Uterus (tissue), 2 donors: ENCODE measurements around the gene UBL7.

ENCODE experiments used
- CTCF ChIP-seq, 4 experiments: fragments of 200-600 bp in 2 of 4; fragments of 450-650 bp in 2 of 4; sonication (generic) in 2 of 4; IDR thresholded peaks; one replicate each; pipeline ENCODE4 v1.5.1; 2016 to 2019; ENCODE audit warnings: antibody characterized with exemption in 4 of 4, mild to moderate bottlenecking in 2 of 4, moderate library complexity in 1 of 4
- POLR2A ChIP-seq, 2 donors: fragments of 450-650 bp; IDR thresholded peaks; one replicate each; pipeline ENCODE4 v1.6.1; 2016; ENCODE audit warnings: antibody characterized with exemption in 2 of 2, mild to moderate bottlenecking in 1 of 2, moderate library complexity in 1 of 2

- TF ChIP-seq CTCF (IDR thresholded peaks at IDR 0.05) (no peak), POLR2A (IDR thresholded peaks at IDR 0.05) (no peak)
Measured at GRCh38 chr15:74488776-74489175, 27.8 kb upstream of the UBL7 start.
